GM23338 (cell line): ENCODE measurements around the gene ATF7IP. TPM values are rescaled to one million over a fixed set of nuclear protein-coding genes. Genes with fewer than 3 reads are reported as not detected.

ENCODE experiments used
- ATAC-seq: fragments of 200-7000 bp; cut with Tn5 transposase; 3 replicates; pipeline ENCODE4 v1.9.1; 2020
- DNase-seq: peaks from one replicate; pipeline ENCODE4 v3.0.0-alpha.2; 2015; ENCODE audit warnings: low spot score
- H2AFZ ChIP-seq: fragments of 200-600 bp; sonication (generic); 2 replicates; pipeline ENCODE4 v1.8.0; 2016; ENCODE audit warnings: antibody characterized with exemption, mild to moderate bottlenecking, moderate library complexity
- H3F3A ChIP-seq: fragments of 200-600 bp; sonication (generic); replicated peaks from 2 replicates; pipeline ENCODE4 v1.8.0; 2017; ENCODE audit warnings: antibody characterized with exemption, mixed run types, low read depth
- H3K27ac ChIP-seq: fragments of 200-600 bp; sonication (generic); 2 replicates; pipeline ENCODE4 v1.6.1; 2016; ENCODE audit warnings: low read depth
- H3K27me3 ChIP-seq: fragments of 200-600 bp; sonication (generic); 2 replicates; pipeline ENCODE4 v1.8.0; 2016; ENCODE audit warnings: mild to moderate bottlenecking, mixed run types, moderate library complexity; ENCODE audit not compliant: insufficient read depth
- H3K36me3 ChIP-seq: fragments of 200-600 bp; sonication (generic); 2 replicates; pipeline ENCODE4 v1.8.0; 2016; ENCODE audit warnings: mild to moderate bottlenecking; ENCODE audit not compliant: insufficient read depth
- H3K4me1 ChIP-seq: fragments of 200-600 bp; sonication (generic); 2 replicates; pipeline ENCODE4 v1.8.0; 2016; ENCODE audit warnings: mild to moderate bottlenecking, moderate library complexity; ENCODE audit not compliant: insufficient read depth
- H3K4me2 ChIP-seq: fragments of 200-600 bp; sonication (generic); 2 replicates; pipeline ENCODE4 v1.7.1; 2017; ENCODE audit warnings: mixed run types
- H3K4me3 ChIP-seq: fragments of 200-600 bp; sonication (generic); 2 replicates; pipeline ENCODE4 v1.6.1; 2016; ENCODE audit warnings: mixed run types
- H3K79me2 ChIP-seq: fragments of 200-600 bp; sonication (generic); replicated peaks from 2 replicates; pipeline ENCODE4 v1.8.0; 2017; ENCODE audit warnings: mild to moderate bottlenecking; ENCODE audit not compliant: insufficient read depth
- H3K9me2 ChIP-seq: fragments of 200-600 bp; sonication (generic); 2 replicates; pipeline ENCODE4 v1.8.0; 2017; ENCODE audit not compliant: insufficient read depth
- H4K20me1 ChIP-seq: fragments of 200-600 bp; sonication (generic); replicated peaks from 2 replicates; pipeline ENCODE4 v1.8.0; 2017; ENCODE audit warnings: mild to moderate bottlenecking; ENCODE audit not compliant: insufficient read depth
- H3K27ac Mint-ChIP-seq: 2 replicates; pipeline ENCODE4 v1.8.0; 2020; ENCODE audit warnings: inconsistent platforms, mild to moderate bottlenecking, moderate library complexity, mixed read lengths
- H3K27me3 Mint-ChIP-seq: 3 replicates; pipeline ENCODE4 v1.8.0; 2022; ENCODE audit warnings: low read depth, mild to moderate bottlenecking, moderate library complexity, mixed read lengths, inconsistent platforms; ENCODE audit not compliant: insufficient read depth, poor library complexity
- H3K36me3 Mint-ChIP-seq: 3 replicates; pipeline ENCODE4 v1.8.0; 2021; ENCODE audit warnings: low read depth, mild to moderate bottlenecking, inconsistent platforms, moderate library complexity, mixed read lengths
- H3K4me1 Mint-ChIP-seq: 3 replicates; pipeline ENCODE4 v1.8.0; 2020; ENCODE audit warnings: mild to moderate bottlenecking, inconsistent platforms, mixed read lengths
- H3K4me3 Mint-ChIP-seq: 3 replicates; pipeline ENCODE4 v1.8.0; 2021; ENCODE audit warnings: moderate library complexity, mild to moderate bottlenecking, inconsistent platforms, mixed read lengths
- H3K9me3 Mint-ChIP-seq: 3 replicates; pipeline ENCODE4 v1.8.0; 2020; ENCODE audit warnings: moderate library complexity, mild to moderate bottlenecking, inconsistent platforms, mixed read lengths
- CREB1 ChIP-seq: fragments of 250-450 bp; sonication (Bioruptor Pico); IDR thresholded peaks from 2 replicates; pipeline ENCODE4 v1.5.0; 2020; ENCODE audit warnings: low read depth, mild to moderate bottlenecking, moderate library complexity
- EZH2 ChIP-seq: fragments of 200-600 bp; sonication (generic); IDR thresholded peaks from one replicate; pipeline ENCODE4 v1.8.0; 2017; ENCODE audit warnings: antibody characterized with exemption, mild to moderate bottlenecking, low read depth; ENCODE audit not compliant: unreplicated experiment
- EZH2phosphoT487 ChIP-seq: fragments of 200-600 bp; sonication (generic); IDR thresholded peaks from one replicate; pipeline ENCODE4 v1.8.1; 2018; ENCODE audit warnings: antibody characterized with exemption; ENCODE audit not compliant: unreplicated experiment
- JUNB ChIP-seq: IDR thresholded peaks from one replicate; pipeline ENCODE4 v1.6.1; 2016; ENCODE audit warnings: antibody characterized with exemption; ENCODE audit not compliant: unreplicated experiment
- NANOG ChIP-seq: IDR thresholded peaks from 2 replicates; pipeline ENCODE4 v1.6.1; 2016; ENCODE audit warnings: antibody characterized with exemption, borderline replicate concordance
- POLR2AphosphoS5 ChIP-seq: IDR thresholded peaks from 2 replicates; pipeline ENCODE4 v1.6.1; 2016; ENCODE audit warnings: antibody characterized with exemption, low read depth
- STAT1 ChIP-seq: IDR thresholded peaks from one replicate; pipeline ENCODE4 v1.6.1; 2016; ENCODE audit warnings: antibody characterized with exemption; ENCODE audit not compliant: unreplicated experiment
- ZNF114 ChIP-seq: fragments of 250-450 bp; sonication (Bioruptor Pico); IDR thresholded peaks from 2 replicates; pipeline ENCODE4 v1.5.0; 2020; ENCODE audit warnings: mild to moderate bottlenecking, moderate library complexity
- ZNF331 ChIP-seq: fragments of 250-450 bp; sonication (Bioruptor Pico); IDR thresholded peaks from 2 replicates; pipeline ENCODE4 v1.5.0; 2020; ENCODE audit warnings: low read depth, mild to moderate bottlenecking, moderate library complexity
- polyA plus RNA-seq: library from polyadenylated mRNA; unstranded; fragments of >200 nt; fragmentation: Nextera tagmentation; extraction: Ambion mirVana; gene quantifications from 2 replicates; pipeline ENCODE4 v1.2.1, GENCODE V29; 2016
- total RNA-seq: library from RNA; depleted of rRNA; stranded (reverse); fragments of >200 nt; shearing (Covaris generic); gene quantifications from 2 replicates; pipeline ENCODE4 v1.2.3, GENCODE V29; 2014
- TF ChIP-seq, protein P1 (sequence below): IDR thresholded peaks from one replicate; pipeline ENCODE4 v1.6.1; 2018; ENCODE audit warnings: antibody characterized with exemption; ENCODE audit not compliant: unreplicated experiment
- TF ChIP-seq, protein P2 (sequence below): IDR thresholded peaks from 2 replicates; pipeline ENCODE4 v1.6.1; 2016; ENCODE audit warnings: antibody characterized with exemption
- TF ChIP-seq, protein P3 (sequence below): fragments of 250-450 bp; sonication (Bioruptor Pico); IDR thresholded peaks from 2 replicates; pipeline ENCODE4 v1.5.0; 2020; ENCODE audit warnings: mild to moderate bottlenecking, moderate library complexity
- TF ChIP-seq, protein P4 (sequence below), 2 experiments: fragments of 200-600 bp in 1 of 2; sonication (generic) in 1 of 2; conservative IDR thresholded peaks; 2 replicates each; pipeline versions ENCODE4 v1.5.1 to v1.6.1; 2016 to 2017; ENCODE audit warnings: antibody characterized with exemption in 2 of 2, low read depth in 2 of 2, mild to moderate bottlenecking in 2 of 2, moderate library complexity in 1 of 2

Gene ATF7IP
- total and polyA plus RNA-seq, 2 experiments from 2014 or later: 76.4 to 118 TPM

DNA sequence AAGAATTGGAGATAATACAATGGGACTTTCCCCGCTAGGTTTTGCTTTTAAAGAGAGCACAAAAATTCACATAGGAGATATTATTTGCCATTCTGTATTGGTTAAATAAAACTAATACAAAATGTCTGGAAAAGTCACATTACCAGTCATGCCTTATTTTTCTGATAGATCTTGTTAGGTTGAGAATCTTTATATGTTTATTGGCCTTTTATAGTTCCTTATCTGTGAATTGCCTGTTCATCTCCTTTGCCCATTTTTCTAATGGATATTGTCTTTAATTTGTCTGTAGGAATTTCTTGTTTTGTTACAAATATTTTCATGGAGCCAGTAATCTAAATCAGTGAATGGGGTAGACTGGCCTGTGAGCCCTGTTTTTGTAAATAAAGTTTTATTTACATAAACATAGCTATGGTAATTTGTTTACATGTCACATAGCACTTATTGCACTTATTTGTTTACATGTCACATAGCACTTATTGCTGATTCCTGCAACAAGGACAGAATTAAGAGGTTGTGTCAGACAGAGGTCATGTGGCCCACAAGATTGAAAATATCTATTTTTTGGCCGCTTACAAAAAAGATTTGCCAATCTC, 65.0 kb downstream of the ATF7IP start:
- peaks cover 20% of the 10 kb centered on the region for H3K4me1 Mint-ChIP-seq
- H3K4me2 ChIP-seq: no peak overlapping the region
- no peak overlapping the region for H3K4me3 ChIP-seq
- no peak overlapping the region for H3K27ac ChIP-seq
- no peaks in the 10 kb centered on the region for H3K9me2 ChIP-seq
- no peak overlapping the region for H3K27ac Mint-ChIP-seq
- H3K9me3 Mint-ChIP-seq: no peaks in the 10 kb centered on the region
- H3K36me3 ChIP-seq: peaks cover 11% of the 10 kb centered on the region
- no peak for TF ChIP-seq JUNB
- TF ChIP-seq STAT1: no peak
- no peak for TF ChIP-seq POLR2AphosphoS5
- TF ChIP-seq CREB1 (CRISPR knock-in tag): no peak
- TF ChIP-seq ZNF114 (CRISPR knock-in tag): no peak
- TF ChIP-seq, protein P1, sequence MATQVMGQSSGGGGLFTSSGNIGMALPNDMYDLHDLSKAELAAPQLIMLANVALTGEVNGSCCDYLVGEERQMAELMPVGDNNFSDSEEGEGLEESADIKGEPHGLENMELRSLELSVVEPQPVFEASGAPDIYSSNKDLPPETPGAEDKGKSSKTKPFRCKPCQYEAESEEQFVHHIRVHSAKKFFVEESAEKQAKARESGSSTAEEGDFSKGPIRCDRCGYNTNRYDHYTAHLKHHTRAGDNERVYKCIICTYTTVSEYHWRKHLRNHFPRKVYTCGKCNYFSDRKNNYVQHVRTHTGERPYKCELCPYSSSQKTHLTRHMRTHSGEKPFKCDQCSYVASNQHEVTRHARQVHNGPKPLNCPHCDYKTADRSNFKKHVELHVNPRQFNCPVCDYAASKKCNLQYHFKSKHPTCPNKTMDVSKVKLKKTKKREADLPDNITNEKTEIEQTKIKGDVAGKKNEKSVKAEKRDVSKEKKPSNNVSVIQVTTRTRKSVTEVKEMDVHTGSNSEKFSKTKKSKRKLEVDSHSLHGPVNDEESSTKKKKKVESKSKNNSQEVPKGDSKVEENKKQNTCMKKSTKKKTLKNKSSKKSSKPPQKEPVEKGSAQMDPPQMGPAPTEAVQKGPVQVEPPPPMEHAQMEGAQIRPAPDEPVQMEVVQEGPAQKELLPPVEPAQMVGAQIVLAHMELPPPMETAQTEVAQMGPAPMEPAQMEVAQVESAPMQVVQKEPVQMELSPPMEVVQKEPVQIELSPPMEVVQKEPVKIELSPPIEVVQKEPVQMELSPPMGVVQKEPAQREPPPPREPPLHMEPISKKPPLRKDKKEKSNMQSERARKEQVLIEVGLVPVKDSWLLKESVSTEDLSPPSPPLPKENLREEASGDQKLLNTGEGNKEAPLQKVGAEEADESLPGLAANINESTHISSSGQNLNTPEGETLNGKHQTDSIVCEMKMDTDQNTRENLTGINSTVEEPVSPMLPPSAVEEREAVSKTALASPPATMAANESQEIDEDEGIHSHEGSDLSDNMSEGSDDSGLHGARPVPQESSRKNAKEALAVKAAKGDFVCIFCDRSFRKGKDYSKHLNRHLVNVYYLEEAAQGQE: no peak
- TF ChIP-seq EZH2: no peak
- TF ChIP-seq EZH2phosphoT487: no peak
- TF ChIP-seq ZNF331: no peak
- TF ChIP-seq, protein P2, sequence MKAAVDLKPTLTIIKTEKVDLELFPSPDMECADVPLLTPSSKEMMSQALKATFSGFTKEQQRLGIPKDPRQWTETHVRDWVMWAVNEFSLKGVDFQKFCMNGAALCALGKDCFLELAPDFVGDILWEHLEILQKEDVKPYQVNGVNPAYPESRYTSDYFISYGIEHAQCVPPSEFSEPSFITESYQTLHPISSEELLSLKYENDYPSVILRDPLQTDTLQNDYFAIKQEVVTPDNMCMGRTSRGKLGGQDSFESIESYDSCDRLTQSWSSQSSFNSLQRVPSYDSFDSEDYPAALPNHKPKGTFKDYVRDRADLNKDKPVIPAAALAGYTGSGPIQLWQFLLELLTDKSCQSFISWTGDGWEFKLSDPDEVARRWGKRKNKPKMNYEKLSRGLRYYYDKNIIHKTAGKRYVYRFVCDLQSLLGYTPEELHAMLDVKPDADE: no peak
- TF ChIP-seq, protein P3, sequence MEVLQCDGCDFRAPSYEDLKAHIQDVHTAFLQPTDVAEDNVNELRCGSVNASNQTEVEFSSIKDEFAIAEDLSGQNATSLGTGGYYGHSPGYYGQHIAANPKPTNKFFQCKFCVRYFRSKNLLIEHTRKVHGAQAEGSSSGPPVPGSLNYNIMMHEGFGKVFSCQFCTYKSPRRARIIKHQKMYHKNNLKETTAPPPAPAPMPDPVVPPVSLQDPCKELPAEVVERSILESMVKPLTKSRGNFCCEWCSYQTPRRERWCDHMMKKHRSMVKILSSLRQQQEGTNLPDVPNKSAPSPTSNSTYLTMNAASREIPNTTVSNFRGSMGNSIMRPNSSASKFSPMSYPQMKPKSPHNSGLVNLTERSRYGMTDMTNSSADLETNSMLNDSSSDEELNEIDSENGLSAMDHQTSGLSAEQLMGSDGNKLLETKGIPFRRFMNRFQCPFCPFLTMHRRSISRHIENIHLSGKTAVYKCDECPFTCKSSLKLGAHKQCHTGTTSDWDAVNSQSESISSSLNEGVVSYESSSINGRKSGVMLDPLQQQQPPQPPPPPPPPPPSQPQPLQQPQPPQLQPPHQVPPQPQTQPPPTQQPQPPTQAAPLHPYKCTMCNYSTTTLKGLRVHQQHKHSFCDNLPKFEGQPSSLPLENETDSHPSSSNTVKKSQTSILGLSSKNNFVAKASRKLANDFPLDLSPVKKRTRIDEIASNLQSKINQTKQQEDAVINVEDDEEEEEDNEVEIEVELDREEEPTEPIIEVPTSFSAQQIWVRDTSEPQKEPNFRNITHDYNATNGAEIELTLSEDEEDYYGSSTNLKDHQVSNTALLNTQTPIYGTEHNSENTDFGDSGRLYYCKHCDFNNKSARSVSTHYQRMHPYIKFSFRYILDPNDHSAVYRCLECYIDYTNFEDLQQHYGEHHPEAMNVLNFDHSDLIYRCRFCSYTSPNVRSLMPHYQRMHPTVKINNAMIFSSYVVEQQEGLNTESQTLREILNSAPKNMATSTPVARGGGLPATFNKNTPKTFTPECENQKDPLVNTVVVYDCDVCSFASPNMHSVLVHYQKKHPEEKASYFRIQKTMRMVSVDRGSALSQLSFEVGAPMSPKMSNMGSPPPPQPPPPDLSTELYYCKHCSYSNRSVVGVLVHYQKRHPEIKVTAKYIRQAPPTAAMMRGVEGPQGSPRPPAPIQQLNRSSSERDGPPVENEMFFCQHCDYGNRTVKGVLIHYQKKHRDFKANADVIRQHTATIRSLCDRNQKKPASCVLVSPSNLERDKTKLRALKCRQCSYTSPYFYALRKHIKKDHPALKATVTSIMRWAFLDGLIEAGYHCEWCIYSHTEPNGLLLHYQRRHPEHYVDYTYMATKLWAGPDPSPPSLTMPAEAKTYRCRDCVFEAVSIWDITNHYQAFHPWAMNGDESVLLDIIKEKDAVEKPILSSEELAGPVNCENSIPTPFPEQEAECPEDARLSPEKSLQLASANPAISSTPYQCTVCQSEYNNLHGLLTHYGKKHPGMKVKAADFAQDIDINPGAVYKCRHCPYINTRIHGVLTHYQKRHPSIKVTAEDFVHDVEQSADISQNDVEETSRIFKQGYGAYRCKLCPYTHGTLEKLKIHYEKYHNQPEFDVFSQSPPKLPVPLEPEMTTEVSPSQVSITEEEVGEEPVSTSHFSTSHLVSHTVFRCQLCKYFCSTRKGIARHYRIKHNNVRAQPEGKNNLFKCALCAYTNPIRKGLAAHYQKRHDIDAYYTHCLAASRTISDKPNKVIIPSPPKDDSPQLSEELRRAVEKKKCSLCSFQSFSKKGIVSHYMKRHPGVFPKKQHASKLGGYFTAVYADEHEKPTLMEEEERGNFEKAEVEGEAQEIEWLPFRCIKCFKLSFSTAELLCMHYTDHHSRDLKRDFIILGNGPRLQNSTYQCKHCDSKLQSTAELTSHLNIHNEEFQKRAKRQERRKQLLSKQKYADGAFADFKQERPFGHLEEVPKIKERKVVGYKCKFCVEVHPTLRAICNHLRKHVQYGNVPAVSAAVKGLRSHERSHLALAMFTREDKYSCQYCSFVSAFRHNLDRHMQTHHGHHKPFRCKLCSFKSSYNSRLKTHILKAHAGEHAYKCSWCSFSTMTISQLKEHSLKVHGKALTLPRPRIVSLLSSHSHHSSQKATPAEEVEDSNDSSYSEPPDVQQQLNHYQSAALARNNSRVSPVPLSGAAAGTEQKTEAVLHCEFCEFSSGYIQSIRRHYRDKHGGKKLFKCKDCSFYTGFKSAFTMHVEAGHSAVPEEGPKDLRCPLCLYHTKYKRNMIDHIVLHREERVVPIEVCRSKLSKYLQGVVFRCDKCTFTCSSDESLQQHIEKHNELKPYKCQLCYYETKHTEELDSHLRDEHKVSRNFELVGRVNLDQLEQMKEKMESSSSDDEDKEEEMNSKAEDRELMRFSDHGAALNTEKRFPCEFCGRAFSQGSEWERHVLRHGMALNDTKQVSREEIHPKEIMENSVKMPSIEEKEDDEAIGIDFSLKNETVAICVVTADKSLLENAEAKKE (CRISPR knock-in tag): no peak
- TF ChIP-seq, protein P4, sequence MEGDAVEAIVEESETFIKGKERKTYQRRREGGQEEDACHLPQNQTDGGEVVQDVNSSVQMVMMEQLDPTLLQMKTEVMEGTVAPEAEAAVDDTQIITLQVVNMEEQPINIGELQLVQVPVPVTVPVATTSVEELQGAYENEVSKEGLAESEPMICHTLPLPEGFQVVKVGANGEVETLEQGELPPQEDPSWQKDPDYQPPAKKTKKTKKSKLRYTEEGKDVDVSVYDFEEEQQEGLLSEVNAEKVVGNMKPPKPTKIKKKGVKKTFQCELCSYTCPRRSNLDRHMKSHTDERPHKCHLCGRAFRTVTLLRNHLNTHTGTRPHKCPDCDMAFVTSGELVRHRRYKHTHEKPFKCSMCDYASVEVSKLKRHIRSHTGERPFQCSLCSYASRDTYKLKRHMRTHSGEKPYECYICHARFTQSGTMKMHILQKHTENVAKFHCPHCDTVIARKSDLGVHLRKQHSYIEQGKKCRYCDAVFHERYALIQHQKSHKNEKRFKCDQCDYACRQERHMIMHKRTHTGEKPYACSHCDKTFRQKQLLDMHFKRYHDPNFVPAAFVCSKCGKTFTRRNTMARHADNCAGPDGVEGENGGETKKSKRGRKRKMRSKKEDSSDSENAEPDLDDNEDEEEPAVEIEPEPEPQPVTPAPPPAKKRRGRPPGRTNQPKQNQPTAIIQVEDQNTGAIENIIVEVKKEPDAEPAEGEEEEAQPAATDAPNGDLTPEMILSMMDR (conservative IDR thresholded peaks at IDR 0.05; ENCODE audit: low read depth in 2 of 2): no peak
- no peak for TF ChIP-seq NANOG
- H3K27me3 Mint-ChIP-seq: peaks cover 1% of the 10 kb centered on the region
- peaks cover 18% of the 10 kb centered on the region for H4K20me1 ChIP-seq
- peaks cover 48% of the 10 kb centered on the region for H3K36me3 Mint-ChIP-seq
- H3K27me3 ChIP-seq: no peaks in the 10 kb centered on the region
- peaks cover 98% of the 10 kb centered on the region for H3K79me2 ChIP-seq
- DNase-seq (no peak), ATAC-seq (no peak)
- peaks cover 20% of the 10 kb centered on the region; the same call in 1 of the 2 replicates for H3K4me1 ChIP-seq
- no peak overlapping the region for H2AFZ ChIP-seq
- no peak overlapping the region for H3K4me3 Mint-ChIP-seq
- H3F3A ChIP-seq: no peaks in the 10 kb centered on the region
